CD4-positive, alpha-beta T cell treated with Interleukin-6 at 100 ng/mL for 8 hours (primary cell): ENCODE data around the gene SYNC.
"Not testable (repeated sequence)": the region's sequence is repeated elsewhere in the genome, so short reads cannot be mapped to it uniquely, and the experiment has no call there.

Experiments
- DNase-seq: peaks from one replicate; pipeline ENCODE4 v3.0.0-alpha.2; 2020; ENCODE audit warnings: mixed read lengths, low spot score

Gene SYNC

GRCh38 chr1:32642292-32642827 is 60.2 kb downstream of the SYNC start:
- not testable (repeated sequence) for DNase-seq

- DNase-seq, result no peak
Measured at GRCh38 chr1:32639489-32640075, 63.0 kb downstream of the SYNC start.

GRCh38 chr1:32636914-32637645 is 65.5 kb downstream of the SYNC start:
- no peak for DNase-seq

- no peak for DNase-seq
Measured at GRCh38 chr1:32635508-32636277, 66.9 kb downstream of the SYNC start.

GRCh38 chr1:32632829-32633228 is 69.7 kb downstream of the SYNC start:
- no peak for DNase-seq

- not testable (repeated sequence) for DNase-seq
Measured at GRCh38 chr1:32630173-32630572, 72.4 kb downstream of the SYNC start.
